ENCODE data around the gene PCDH1. TPM values are rescaled to one million over a fixed set of nuclear protein-coding genes. Genes with fewer than 3 reads are reported as not detected.

Gene PCDH1
- total and polyA plus RNA-seq, 2 of the 13 experiments (the other 11 are each of a cell fraction or from before 2014, with no cell fraction given): 0.11 to 0.83 TPM

GRCh38 chr5:141841378-141842180 is 36.6 kb downstream of the PCDH1 start:
- H3K9ac ChIP-seq (ENCODE audit: insufficient read depth, low read depth, low read length): no peak overlapping the region
- H3K36me3 ChIP-seq (replicated peaks in 1 of 2; ENCODE audit: control insufficient read depth in 1 of 2, insufficient read depth in 2 of 2, low read length in 2 of 2): no peaks in the 10 kb centered on the region
- 41% methylated on average over 8 of the region's 14 CpGs for WGBS (ENCODE audit: low lambda C conversion rate)
- BruUV-seq (replicated peaks): no TSS peak
- H3K4me2 ChIP-seq (ENCODE audit: low read depth, low read length): no peak overlapping the region
- in situ Hi-C loops (cut with HindIII; ENCODE audit: extremely low pct_ligation_motif_present, low pct_unique_long_range_greater_than_20kb): no loop called here
- FAIRE-seq: no peak
- no peaks in the 10 kb centered on the region for H3K79me2 ChIP-seq (ENCODE audit: insufficient read depth, low read length)
- DNase-seq (ENCODE audit: low spot score): no peak
- intact Hi-C loops (cut with micrococcal nuclease; ENCODE audit: unreplicated experiment): no loop called here
- no peaks in the 10 kb centered on the region for H3K9me3 ChIP-seq (ENCODE audit: low read length)
- H3K27ac ChIP-seq (ENCODE audit: extremely low read length, insufficient read depth, low read length): no peak overlapping the region
- CTCF ChIA-PET (ENCODE audit: low intra/inter-chr PET ratio, low total read pairs): no interaction called here
- peaks cover 23% of the 10 kb centered on the region for H3K4me1 ChIP-seq (ENCODE audit: insufficient read depth, low read length)
- H3K4me3 ChIP-seq (replicated peaks in 1 of 3; ENCODE audit: insufficient read depth in 1 of 3, low read depth in 2 of 3, low read length in 3 of 3): no peak overlapping the region
- TF ChIP-seq ZNF720 (CRISPR knock-in tag; IDR thresholded peaks at IDR 0.05) (no peak), GABPB1 (CRISPR knock-in tag; IDR thresholded peaks at IDR 0.05) (no peak), GATA4 (IDR thresholded peaks at IDR 0.05; ENCODE audit: borderline replicate concordance, low read depth) (no peak), ZNF512 (CRISPR knock-in tag; IDR thresholded peaks at IDR 0.05) (no peak), AKAP8 (CRISPR knock-in tag; IDR thresholded peaks at IDR 0.05) (no peak), ZFP82 (CRISPR knock-in tag; IDR thresholded peaks at IDR 0.05; ENCODE audit: borderline replicate concordance) (no peak), HCFC1 (IDR thresholded peaks at IDR 0.05; ENCODE audit: low read depth, low read length) (no peak), SOX5 (CRISPR knock-in tag; IDR thresholded peaks at IDR 0.05; ENCODE audit: borderline replicate concordance) (no peak), ZSCAN25 (CRISPR knock-in tag; IDR thresholded peaks at IDR 0.05) (no peak), ZNF180 (CRISPR knock-in tag; IDR thresholded peaks at IDR 0.05; ENCODE audit: borderline replicate concordance, low read depth) (no peak)
- no peaks in the 10 kb centered on the region for H4K20me1 ChIP-seq (ENCODE audit: insufficient read depth, low read length)
- ATAC-seq: no peak
- no peak overlapping the region for H2AFZ ChIP-seq (ENCODE audit: low read length)
- peaks cover 2 to 38% of the 10 kb centered on the region in 2 experiments; a peak in 4 of 5 replicates for H3K27me3 ChIP-seq (ENCODE audit: control insufficient read depth in 1 of 2, insufficient read depth in 2 of 2, low read length in 2 of 2)
- POLR2A ChIA-PET: no interaction called here
